GM18519 (cell line): Measurements from ENCODE around the gene HMCN2.

ENCODE experiments used
- ATAC-seq: cut with Tn5 transposase; IDR thresholded peaks from one replicate; pipeline ENCODE4 v1.9.1; 2021; ENCODE audit warnings: mild to moderate bottlenecking, moderate library complexity; ENCODE audit not compliant: unreplicated experiment, low FRiP score

The HMCN2 gene

GRCh38 chr9:130459151-130459550 is 193.6 kb downstream of the HMCN2 start:
- no peak for ATAC-seq

GRCh38 chr9:130459941-130460669 is 194.5 kb downstream of the HMCN2 start:
- no peak for ATAC-seq

GRCh38 chr9:130461218-130461630 is 195.7 kb downstream of the HMCN2 start:
- ATAC-seq: no peak

GRCh38 chr9:130461731-130462130 is 196.2 kb downstream of the HMCN2 start:
- no peak for ATAC-seq

GRCh38 chr9:130462685-130463540 is 197.4 kb downstream of the HMCN2 start:
- ATAC-seq: no peak

GRCh38 chr9:130463763-130464745 is 198.5 kb downstream of the HMCN2 start:
- no peak for ATAC-seq

- no peak for ATAC-seq
Measured at GRCh38 chr9:130465383-130466096, 200.0 kb downstream of the HMCN2 start.

- ATAC-seq: no peak
Measured at GRCh38 chr9:130466537-130467217, 201.1 kb downstream of the HMCN2 start.

GRCh38 chr9:130467316-130467715 is 201.8 kb downstream of the HMCN2 start:
- no peak for ATAC-seq

- ATAC-seq: no peak
Measured at GRCh38 chr9:130468566-130468965, 203.0 kb downstream of the HMCN2 start.

GRCh38 chr9:130470269-130470668 is 204.7 kb downstream of the HMCN2 start:
- ATAC-seq: no peak

GRCh38 chr9:130470950-130471349 is 205.4 kb downstream of the HMCN2 start:
- no peak for ATAC-seq

- ATAC-seq: no peak
Measured at GRCh38 chr9:130471411-130472183, 206.0 kb downstream of the HMCN2 start.

- ATAC-seq: no peak
Measured at GRCh38 chr9:130472184-130472705, 206.7 kb downstream of the HMCN2 start.

GRCh38 chr9:130473009-130473408 is 207.4 kb downstream of the HMCN2 start:
- ATAC-seq: no peak

GRCh38 chr9:130473566-130473965 is 208.0 kb downstream of the HMCN2 start:
- ATAC-seq: no peak

- ATAC-seq: no peak
Measured at GRCh38 chr9:130474106-130474505, 208.5 kb downstream of the HMCN2 start.

GRCh38 chr9:130476151-130476730 is 210.7 kb downstream of the HMCN2 start:
- ATAC-seq: no peak
